Measurements from ENCODE around the gene AXDND1.
"Not testable (repeated sequence)": the region's sequence is repeated elsewhere in the genome, so short reads cannot be mapped to it uniquely, and the experiment has no call there.

The AXDND1 gene

DNA sequence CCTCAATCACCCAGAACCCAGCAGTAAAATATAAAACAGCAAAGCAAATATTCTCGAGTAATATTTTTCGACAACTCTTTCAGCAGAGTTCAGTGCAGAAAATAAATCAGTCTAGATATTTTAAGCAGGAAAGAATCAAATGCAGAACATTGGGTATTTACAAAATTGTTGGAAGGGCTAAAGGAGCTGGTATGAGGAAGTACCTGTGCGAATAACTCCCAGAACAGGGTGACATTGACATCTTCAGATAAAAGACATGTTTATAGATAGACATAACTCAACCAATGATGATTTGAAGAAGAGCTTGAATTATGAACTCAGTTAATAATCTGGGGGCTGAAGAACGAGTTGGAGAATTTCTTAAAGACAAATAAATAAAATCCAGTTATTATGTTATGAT, 6.4 kb downstream of the AXDND1 start:
- no peak for DNase-seq

DNA sequence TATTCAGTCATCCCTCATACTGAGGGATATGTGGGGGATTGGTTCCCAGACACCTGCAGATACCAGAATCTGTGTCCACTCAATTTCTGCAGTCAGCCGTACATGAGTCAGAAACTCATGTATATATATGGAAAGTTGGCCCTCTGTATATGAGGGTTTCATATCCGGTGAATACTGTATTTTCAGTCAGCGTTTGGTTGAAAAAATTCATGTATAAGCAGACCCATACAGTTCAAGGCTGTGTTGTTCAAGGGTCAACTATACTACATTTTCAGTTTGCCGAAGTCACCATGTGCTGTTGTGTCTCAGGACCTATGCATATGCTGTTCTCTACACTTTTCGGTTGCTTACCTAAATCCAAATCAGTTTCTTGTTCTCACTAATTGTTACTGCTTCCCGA, 10.5 kb downstream of the AXDND1 start:
- no peak for DNase-seq

- no peak for DNase-seq
Observed at GRCh38 chr1:179380299-179380698, 14.5 kb downstream of the AXDND1 start.

- DNase-seq = no peak
Observed at GRCh38 chr1:179384027-179384426, 18.3 kb downstream of the AXDND1 start.

GRCh38 chr1:179385510-179385909, 19.7 kb downstream of the AXDND1 start:
- no peak for DNase-seq

GRCh38 chr1:179393721-179394120, 27.9 kb downstream of the AXDND1 start:
- DNase-seq = no peak

DNA sequence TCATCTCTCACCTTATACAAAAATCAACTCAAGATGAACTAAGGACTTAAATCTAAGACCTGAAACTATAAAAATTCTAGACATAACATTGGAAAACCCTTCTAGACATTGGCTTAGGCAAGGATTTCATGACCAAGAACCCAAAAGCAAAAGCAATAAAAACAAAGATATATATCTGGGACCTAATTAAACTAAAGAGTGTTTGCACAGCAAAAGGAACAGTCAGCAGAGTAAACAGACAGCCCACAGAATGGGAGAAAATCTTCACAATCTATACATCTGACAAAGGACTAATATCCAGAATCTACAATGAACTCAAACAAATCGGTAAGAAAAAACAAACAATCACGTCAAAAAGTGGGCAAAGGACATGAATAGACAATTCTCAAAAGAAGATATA, 33.6 kb downstream of the AXDND1 start:
- DNase-seq = not testable (repeated sequence)

GRCh38 chr1:179417760-179418159, 52.0 kb downstream of the AXDND1 start:
- not testable (repeated sequence) for DNase-seq

DNA sequence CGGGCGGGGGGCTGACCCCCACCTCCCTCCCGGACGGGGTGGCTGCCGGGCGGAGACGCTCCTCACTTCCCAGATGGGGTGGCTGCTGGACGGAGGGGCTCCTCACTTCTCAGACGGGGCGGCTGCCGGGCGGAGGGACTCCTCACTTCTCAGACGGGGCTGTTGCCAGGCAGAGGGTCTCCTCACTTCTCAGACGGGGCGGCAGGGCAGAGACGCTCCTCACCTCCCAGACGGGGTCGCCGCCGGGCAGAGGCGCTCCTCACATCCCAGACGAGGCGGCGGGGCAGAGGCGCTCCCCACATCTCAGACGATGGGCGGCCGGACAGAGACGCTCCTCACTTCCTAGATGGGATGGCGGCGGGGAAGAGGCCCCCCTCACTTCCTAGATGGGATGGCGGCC, 52.9 kb downstream of the AXDND1 start:
- not testable (repeated sequence) for DNase-seq

- DNase-seq = no peak
Observed at GRCh38 chr1:179424610-179425009, 58.8 kb downstream of the AXDND1 start.

GRCh38 chr1:179425186-179425585, 59.4 kb downstream of the AXDND1 start:
- DNase-seq = no peak

GRCh38 chr1:179437171-179437570, 71.4 kb downstream of the AXDND1 start:
- no peak for DNase-seq

DNA sequence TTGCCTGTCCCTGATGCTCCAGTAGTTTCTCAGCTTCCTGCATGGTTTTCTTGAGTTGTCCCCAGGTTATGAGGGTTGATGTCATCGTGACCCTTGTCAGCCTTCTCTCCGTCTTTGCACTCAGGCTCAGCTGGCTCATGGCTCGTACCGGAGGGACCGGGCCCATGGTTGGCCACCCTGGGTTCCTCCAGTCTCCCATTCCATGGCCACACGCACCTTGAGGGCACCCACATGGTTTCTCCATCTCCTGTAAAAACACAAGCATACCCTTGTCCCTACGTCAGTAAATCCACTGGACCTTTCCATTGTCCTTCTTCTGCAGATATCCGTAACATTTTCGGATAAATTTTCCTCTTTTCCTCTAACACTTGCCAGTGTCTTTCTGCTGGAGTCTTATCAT, 73.9 kb downstream of the AXDND1 start:
- DNase-seq = not testable (repeated sequence)

GRCh38 chr1:179440301-179440700, 74.5 kb downstream of the AXDND1 start:
- DNase-seq = not testable (repeated sequence)

DNA sequence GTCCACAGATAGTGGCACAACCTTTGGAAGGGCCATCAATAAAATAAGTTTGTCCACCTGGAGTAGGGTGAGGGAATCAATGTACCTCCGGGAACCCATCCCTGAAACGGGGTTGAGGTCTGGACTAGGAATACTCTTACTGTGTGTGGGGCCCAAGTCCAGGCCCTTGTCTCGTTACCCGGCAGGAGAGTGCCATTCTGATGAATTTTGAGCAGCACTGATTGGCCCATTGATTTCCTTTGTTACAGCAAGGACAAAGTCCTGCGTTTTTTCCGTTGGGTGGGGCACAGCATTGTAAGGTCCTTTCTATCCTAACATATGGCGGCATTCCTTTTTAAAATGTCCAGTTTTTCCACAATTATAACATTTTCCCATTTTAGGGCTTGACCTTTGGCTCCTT, 75.2 kb downstream of the AXDND1 start:
- DNase-seq = no peak

DNA sequence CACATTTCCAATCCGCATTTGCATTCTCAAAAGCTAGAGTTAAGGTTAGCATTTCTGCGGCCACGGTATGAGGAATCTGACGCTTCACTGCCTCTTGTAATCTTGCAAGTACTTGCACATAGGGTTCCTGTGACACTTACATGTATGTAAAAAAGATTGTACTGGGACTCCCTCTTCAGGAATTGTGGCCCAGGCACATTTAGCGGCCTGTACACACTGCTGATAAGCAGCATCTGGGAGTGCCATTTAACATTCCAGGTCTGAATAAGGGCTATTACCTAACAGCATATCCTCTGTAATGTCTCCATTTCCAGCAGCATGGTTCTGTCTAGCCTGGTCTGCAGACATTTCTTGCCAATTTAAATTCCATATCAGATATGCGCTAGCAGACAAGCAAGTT, 75.7 kb downstream of the AXDND1 start:
- no peak for DNase-seq

GRCh38 chr1:179442846-179443245, 77.1 kb downstream of the AXDND1 start:
- not testable (repeated sequence) for DNase-seq

DNA sequence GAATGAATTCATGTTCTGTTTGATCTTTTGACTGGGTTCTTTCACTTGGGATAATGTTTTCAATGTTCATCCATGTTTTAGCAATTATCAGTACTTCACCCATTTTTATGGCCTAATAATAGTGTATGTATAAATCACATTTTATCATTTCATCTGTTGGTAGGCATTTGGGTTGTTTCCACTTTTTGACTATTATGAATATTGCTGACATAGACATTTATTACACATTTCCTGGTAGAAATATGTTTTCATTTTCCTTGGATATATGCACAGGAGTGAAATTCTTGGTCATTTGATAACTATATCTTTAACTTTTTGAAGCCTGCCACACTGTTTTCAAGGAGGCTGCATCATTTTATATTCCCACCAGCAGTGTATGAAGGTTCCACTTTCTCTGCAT, 79.8 kb downstream of the AXDND1 start:
- no peak for DNase-seq

GRCh38 chr1:179447489-179447888, 81.7 kb downstream of the AXDND1 start:
- DNase-seq = no peak

DNA sequence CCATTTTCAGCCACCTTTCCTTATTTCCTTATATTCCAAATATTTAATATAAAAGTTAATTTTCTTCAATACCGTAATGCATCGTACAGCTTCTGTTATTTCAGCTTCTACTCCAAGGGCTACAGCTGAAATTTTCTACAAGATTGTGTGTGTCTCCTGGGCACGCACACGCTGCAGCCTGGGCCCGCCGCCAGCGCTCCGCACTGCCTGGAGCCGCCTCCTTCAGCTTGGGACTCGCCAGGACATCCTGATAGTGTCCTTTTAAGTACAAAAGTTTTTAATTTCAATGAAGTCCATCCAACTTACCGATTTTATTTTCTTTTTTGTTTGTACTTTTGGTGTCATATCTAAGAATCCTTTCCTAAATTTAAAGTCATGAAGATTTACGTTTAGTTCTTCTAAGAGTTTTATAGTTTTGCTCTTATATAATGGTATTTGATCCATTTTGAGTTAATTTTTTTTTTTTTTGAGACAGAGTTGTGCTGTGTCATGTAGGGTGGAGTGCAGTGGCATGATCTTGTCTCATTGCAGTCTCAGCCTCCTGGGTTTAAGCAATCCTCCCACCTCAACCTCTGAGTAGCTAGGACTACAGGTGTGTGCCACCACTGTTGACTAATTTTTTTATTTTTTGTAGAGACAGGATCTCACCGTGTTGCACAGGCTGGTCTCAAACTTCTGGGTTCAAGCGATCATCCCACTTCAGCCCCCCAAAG, 82.8 kb downstream of the AXDND1 start:
- no peak for DNase-seq

DNA sequence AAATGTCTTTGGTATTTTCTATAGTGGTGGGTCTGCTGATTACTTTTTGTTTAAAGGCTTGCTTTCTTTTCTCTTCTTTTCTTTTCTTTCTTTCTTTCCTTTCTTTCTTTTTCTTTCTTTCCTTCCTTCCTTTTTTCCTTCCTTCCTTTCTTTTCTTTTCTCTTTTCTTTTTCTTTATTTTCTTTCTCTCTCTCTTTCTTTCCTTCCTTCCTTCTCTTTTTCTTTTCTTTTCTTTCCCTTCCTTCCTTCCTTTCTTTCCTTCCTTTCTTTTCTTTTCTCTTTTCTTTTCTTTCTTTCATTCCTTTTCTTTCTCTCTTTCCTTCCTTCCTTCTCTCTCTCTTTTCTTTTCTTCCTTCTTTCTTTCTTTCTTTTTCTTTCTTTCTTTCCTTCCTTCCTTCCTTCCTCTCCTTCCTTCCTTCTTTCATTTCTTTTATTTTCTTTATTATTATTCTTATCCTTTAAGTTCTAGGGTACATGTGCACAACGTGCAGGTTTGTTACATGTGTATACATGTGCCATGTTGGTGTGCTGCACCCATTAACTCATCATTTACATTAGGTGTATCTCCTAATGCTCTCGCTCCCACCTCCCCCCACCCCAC, 93.9 kb downstream of the AXDND1 start:
- not testable (repeated sequence) for DNase-seq

DNA sequence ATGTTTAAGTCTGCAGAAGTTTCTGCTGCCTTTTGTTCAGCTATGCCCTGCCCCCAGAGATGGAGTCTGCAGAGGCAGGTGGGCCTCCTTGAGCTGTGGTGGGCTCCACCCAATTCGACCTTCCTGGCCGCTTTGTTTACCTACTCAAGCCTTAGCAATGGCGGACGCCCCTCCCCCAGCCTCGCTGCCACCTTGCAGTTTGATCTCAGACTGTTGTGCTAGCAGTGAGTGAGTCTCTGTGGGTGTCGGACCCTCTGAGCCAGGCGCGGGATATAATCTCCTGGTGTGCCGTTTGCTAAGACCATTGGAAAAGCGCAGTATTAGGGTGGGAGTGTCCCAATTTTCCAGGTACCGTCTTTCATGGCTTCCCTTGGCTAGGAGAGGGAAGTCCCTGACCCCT, 99.9 kb downstream of the AXDND1 start:
- DNase-seq = not testable (repeated sequence)

DNA sequence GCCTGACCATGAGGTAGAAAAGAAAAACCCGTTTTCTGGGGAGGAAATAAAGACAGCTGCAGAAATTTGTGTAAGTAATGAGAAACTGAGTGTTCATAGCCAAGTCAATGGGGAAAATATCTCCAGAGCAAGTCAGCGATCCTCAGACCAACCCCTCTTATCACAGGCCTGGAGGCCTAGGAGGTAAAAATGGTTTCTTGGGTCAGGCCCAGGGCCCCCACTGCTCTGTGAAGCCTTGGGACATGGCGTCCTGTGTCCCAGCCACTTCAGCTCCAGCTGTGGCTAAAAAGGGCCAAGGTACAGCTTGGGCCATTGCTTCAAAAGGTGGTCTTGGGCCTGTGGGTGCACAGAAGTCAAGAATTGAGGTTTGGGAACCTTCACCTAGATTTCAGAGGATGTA, 108.9 kb downstream of the AXDND1 start:
- no peak for DNase-seq

DNA sequence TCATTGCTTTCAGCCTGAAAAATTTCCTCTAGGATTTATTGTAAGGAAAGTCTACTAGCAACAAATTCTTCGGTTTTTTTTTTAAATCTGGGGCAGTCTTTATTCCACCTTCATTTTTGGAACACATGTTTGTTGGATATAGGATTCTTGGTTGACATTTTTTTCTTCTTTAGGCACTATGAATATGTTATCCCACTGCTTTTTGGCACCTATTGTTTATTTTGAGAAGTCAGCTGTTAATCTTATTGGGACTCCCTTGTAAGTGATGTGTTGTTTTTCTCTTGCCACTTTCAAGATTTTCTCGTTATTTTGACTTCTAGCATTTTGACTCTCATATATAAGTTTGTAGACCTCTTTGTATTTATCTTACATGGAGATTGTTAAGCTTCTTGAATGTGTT, 110.7 kb downstream of the AXDND1 start:
- DNase-seq = no peak

- no peak for DNase-seq
Observed at GRCh38 chr1:179478370-179478769, 112.6 kb downstream of the AXDND1 start.

Data from activated CD4-positive, alpha-beta T cell treated with anti-CD3 and anti-CD28 coated beads, Interleukin-2, amount 50 U/mL, for 4 hours (primary cell).